ENCODE data around the gene AUTS2. TPM values are rescaled to one million over a fixed set of nuclear protein-coding genes. Genes with fewer than 3 reads are reported as not detected.

The AUTS2 gene
- total RNA-seq, 1 experiment from 2014 or later: 2.5 TPM

DNA sequence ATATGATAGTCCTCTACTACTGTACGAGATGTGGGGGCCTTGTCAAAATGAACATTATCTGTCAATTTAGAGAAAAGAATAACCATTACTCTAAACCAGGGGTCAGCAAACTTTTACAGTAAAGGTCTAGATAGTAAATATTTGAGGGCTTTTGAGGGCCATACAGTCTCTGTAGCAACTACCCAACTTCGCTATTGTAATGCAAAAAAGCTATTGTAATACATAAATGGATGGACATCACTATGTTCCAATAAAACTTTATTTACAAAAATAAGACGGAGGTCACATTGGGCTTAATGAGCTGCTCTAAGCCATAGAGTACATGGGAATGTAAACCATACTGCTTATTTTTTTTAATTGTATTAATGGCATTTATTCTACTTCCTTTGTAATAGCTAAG lies 1055.9 kb downstream of the AUTS2 start:
- ChIA-PET POLR2A (no interaction called here), CTCF (no interaction called here)
- Histone ChIP-seq H3K4me1 (ENCODE audit: control insufficient read depth, insufficient read depth, low read length) (no peaks in the 10 kb centered on the region), H3K4me3 (ENCODE audit: low read depth in 2 of 2, low read length in 2 of 2) (no peak overlapping the region), H3K9me3 (ENCODE audit: control insufficient read depth, insufficient read depth, low read depth, low read length) (no peaks in the 10 kb centered on the region), H3K27me3 (ENCODE audit: control insufficient read depth, insufficient read depth, low read length) (no peaks in the 10 kb centered on the region), H3K36me3 (ENCODE audit: control insufficient read depth, insufficient read depth, low read length) (no peaks in the 10 kb centered on the region), H3K27ac (ENCODE audit: low read length) (no peak overlapping the region)
- DNase-seq (ENCODE audit: low read depth, low spot score) (no peak), ATAC-seq (no peak)
- in situ Hi-C loops (cut with HindIII; ENCODE audit: low pct_unique_long_range_greater_than_20kb, low sequenced_read_pairs): no loop called here
- no peak for TF ChIP-seq TCF7L2 (IDR thresholded peaks at IDR 0.05; ENCODE audit: low read depth, low read length)
- TF ChIP-seq SIN3A (IDR thresholded peaks at IDR 0.05; ENCODE audit: borderline replicate concordance, insufficient read depth, low read depth, low read length): no peak
- BruUV-seq (replicated peaks): no TSS peak
- intact Hi-C loops (cut with micrococcal nuclease; ENCODE audit: unreplicated experiment): no loop called here

DNA sequence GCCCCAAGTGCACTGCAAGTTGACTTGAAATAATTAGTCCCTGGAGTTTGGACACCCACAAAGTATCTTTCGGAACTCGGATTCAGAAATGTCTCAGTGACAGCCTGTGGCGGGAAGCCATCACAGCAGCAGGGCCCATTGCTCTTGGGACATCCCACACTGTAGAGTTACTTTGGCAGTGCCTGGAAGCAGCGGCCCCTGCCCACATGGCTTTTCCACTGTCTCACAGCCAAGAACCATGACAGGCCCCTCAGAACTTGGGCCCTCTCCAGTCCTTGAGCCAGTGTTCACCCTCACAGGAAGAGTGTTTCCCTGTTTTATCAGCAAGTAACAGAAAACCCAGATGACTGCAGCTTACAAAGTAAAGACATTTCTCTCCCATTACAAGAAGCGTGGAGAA lies 1056.7 kb downstream of the AUTS2 start:
- DNase-seq (ENCODE audit: low read depth, low spot score) (no peak), ATAC-seq (no peak)
- Histone ChIP-seq H3K4me1 (ENCODE audit: control insufficient read depth, insufficient read depth, low read length) (no peaks in the 10 kb centered on the region), H3K9me3 (ENCODE audit: control insufficient read depth, insufficient read depth, low read depth, low read length) (no peaks in the 10 kb centered on the region), H3K36me3 (ENCODE audit: control insufficient read depth, insufficient read depth, low read length) (no peaks in the 10 kb centered on the region), H3K27me3 (ENCODE audit: control insufficient read depth, insufficient read depth, low read length) (no peaks in the 10 kb centered on the region), H3K4me3 (ENCODE audit: low read depth in 2 of 2, low read length in 2 of 2) (no peak overlapping the region), H3K27ac (ENCODE audit: low read length) (no peak overlapping the region)
- BruUV-seq (replicated peaks): no TSS peak
- in situ Hi-C loops (cut with HindIII; ENCODE audit: low pct_unique_long_range_greater_than_20kb, low sequenced_read_pairs): no loop called here
- POLR2A ChIA-PET: no interaction called here
- TF ChIP-seq, protein P1, sequence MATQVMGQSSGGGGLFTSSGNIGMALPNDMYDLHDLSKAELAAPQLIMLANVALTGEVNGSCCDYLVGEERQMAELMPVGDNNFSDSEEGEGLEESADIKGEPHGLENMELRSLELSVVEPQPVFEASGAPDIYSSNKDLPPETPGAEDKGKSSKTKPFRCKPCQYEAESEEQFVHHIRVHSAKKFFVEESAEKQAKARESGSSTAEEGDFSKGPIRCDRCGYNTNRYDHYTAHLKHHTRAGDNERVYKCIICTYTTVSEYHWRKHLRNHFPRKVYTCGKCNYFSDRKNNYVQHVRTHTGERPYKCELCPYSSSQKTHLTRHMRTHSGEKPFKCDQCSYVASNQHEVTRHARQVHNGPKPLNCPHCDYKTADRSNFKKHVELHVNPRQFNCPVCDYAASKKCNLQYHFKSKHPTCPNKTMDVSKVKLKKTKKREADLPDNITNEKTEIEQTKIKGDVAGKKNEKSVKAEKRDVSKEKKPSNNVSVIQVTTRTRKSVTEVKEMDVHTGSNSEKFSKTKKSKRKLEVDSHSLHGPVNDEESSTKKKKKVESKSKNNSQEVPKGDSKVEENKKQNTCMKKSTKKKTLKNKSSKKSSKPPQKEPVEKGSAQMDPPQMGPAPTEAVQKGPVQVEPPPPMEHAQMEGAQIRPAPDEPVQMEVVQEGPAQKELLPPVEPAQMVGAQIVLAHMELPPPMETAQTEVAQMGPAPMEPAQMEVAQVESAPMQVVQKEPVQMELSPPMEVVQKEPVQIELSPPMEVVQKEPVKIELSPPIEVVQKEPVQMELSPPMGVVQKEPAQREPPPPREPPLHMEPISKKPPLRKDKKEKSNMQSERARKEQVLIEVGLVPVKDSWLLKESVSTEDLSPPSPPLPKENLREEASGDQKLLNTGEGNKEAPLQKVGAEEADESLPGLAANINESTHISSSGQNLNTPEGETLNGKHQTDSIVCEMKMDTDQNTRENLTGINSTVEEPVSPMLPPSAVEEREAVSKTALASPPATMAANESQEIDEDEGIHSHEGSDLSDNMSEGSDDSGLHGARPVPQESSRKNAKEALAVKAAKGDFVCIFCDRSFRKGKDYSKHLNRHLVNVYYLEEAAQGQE (IDR thresholded peaks at IDR 0.05; ENCODE audit: insufficient read depth in 1 of 2, low read depth in 2 of 2, low read length in 1 of 2): no peak
- TF ChIP-seq, protein P2, sequence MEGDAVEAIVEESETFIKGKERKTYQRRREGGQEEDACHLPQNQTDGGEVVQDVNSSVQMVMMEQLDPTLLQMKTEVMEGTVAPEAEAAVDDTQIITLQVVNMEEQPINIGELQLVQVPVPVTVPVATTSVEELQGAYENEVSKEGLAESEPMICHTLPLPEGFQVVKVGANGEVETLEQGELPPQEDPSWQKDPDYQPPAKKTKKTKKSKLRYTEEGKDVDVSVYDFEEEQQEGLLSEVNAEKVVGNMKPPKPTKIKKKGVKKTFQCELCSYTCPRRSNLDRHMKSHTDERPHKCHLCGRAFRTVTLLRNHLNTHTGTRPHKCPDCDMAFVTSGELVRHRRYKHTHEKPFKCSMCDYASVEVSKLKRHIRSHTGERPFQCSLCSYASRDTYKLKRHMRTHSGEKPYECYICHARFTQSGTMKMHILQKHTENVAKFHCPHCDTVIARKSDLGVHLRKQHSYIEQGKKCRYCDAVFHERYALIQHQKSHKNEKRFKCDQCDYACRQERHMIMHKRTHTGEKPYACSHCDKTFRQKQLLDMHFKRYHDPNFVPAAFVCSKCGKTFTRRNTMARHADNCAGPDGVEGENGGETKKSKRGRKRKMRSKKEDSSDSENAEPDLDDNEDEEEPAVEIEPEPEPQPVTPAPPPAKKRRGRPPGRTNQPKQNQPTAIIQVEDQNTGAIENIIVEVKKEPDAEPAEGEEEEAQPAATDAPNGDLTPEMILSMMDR (IDR thresholded peaks at IDR 0.05): no peak
- TF ChIP-seq SIN3A (IDR thresholded peaks at IDR 0.05; ENCODE audit: borderline replicate concordance, insufficient read depth, low read depth, low read length): no peak
- no peak for TF ChIP-seq TCF7L2 (IDR thresholded peaks at IDR 0.05; ENCODE audit: low read depth, low read length)
- TF ChIP-seq POLR2AphosphoS5 (IDR thresholded peaks at IDR 0.05; ENCODE audit: low read depth, low read length): no peak
- intact Hi-C loops (cut with micrococcal nuclease; ENCODE audit: unreplicated experiment): no loop called here
- CTCF ChIA-PET: no interaction called here

DNA sequence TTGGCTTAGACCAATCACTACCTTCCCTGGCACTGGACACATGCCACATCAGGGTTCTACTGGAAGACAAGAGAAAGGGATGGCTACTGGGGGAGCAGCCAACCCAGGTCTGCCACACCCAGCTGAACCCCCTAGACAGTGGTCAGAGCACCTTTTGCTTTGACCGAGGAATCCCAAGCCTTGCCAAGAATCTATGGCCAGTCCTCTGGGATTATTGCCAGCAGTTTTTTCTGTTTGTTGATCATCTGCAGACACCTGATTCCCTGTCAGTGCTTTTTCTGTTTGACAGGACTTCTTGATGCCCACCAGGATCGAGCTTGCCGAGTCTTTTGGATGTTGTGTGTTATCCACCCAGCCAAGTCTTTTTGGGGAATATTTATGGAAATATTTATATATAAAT lies 1057.4 kb downstream of the AUTS2 start:
- Histone ChIP-seq H3K27ac (ENCODE audit: low read length) (no peak overlapping the region), H3K4me3 (ENCODE audit: low read depth in 2 of 2, low read length in 2 of 2) (no peak overlapping the region), H3K36me3 (ENCODE audit: control insufficient read depth, insufficient read depth, low read length) (no peaks in the 10 kb centered on the region), H3K4me1 (ENCODE audit: control insufficient read depth, insufficient read depth, low read length) (no peaks in the 10 kb centered on the region), H3K9me3 (ENCODE audit: control insufficient read depth, insufficient read depth, low read depth, low read length) (no peaks in the 10 kb centered on the region), H3K27me3 (ENCODE audit: control insufficient read depth, insufficient read depth, low read length) (no peaks in the 10 kb centered on the region)
- ChIA-PET CTCF (no interaction called here), POLR2A (no interaction called here)
- in situ Hi-C loops (cut with HindIII; ENCODE audit: low pct_unique_long_range_greater_than_20kb, low sequenced_read_pairs): no loop called here
- TF ChIP-seq POLR2AphosphoS5 (IDR thresholded peaks at IDR 0.05; ENCODE audit: low read depth, low read length): no peak
- TF ChIP-seq, protein P1 (IDR thresholded peaks at IDR 0.05; ENCODE audit: insufficient read depth in 1 of 2, low read depth in 2 of 2, low read length in 1 of 2): no peak
- TF ChIP-seq TCF7L2 (IDR thresholded peaks at IDR 0.05; ENCODE audit: low read depth, low read length): no peak
- no peak for TF ChIP-seq SIN3A (IDR thresholded peaks at IDR 0.05; ENCODE audit: borderline replicate concordance, insufficient read depth, low read depth, low read length)
- TF ChIP-seq, protein P2 (IDR thresholded peaks at IDR 0.05): no peak
- intact Hi-C loops (cut with micrococcal nuclease; ENCODE audit: unreplicated experiment): no loop called here
- ATAC-seq: no peak
- DNase-seq (ENCODE audit: low read depth, low spot score): no peak
- no TSS peak for BruUV-seq (replicated peaks)

All from Panc1 (cell line).